Colon (tissue), 2 donors: ENCODE measurements around the gene PDGFD.
"Not testable (repeated sequence)": the region's sequence is repeated elsewhere in the genome, so short reads cannot be mapped to it uniquely, and the experiment has no call there.

ENCODE experiments used
- FAIRE-seq: peaks from 2 replicates; lab custom pipeline; 2012; peaks lifted over from hg19 to GRCh38; lab: Jason Lieb, UNC
- donor health status: control.
- donor health status: control.

The PDGFD gene

GRCh38 chr11:104053743-104054478, 110.0 kb downstream of the PDGFD start:
- FAIRE-seq: no peak

DNA sequence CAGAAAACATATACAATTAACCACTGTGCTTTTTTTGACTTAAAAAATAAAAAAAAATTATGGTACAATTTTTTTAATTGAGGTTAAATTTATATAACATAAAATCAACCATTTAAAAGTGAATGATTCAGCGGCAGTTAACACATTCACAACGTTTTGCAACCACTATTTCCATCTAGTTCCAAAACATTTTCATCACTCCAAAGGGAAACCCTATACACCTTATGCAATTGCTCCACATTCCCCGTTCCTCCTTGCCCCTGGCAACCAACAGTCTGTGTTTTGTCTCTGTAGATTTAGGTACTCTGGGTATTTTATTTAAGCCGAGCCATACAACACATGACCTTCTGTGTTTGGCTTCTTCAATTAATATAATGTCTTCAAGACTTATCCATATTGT, 112.2 kb downstream of the PDGFD start:
- no peak for FAIRE-seq

- no peak for FAIRE-seq
Observed at GRCh38 chr11:104049116-104049515, 114.8 kb downstream of the PDGFD start.

DNA sequence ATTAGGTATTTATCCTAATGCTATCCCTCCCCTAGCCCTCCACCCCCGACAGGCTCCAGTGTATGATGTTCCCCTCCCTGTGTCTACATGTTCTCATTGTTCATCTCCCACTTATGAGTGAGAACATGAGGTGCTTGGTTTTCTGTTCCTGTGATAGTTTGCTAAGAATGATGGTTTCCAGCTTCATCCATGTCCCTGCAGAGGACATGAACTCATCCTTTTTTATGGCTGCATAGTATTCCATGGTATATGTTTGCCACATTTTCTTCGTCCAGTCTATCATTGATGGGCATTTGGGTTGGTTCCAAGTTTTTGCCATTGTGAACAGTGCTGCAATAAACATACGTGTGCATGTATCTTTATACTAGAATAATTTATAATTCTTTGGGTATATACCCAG, 117.1 kb downstream of the PDGFD start:
- FAIRE-seq: not testable (repeated sequence)

DNA sequence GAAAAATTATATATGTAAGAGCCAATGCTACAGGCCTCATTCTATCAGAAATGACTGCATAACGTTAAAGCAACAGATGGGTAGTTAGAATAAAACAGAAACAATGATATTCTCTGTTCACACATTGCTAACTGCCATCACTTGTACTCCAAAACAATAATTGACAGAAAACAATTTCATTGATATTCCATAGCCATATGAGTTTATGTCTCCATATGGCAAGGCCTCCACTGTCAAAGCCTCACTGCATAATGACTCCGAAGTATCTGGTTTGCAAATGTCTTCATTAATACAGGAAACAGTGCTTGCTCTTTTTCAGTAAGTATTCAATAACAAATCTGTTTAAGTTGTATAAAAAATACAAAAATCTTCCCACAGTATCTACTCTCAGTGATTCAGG, 117.6 kb downstream of the PDGFD start:
- no peak for FAIRE-seq

DNA sequence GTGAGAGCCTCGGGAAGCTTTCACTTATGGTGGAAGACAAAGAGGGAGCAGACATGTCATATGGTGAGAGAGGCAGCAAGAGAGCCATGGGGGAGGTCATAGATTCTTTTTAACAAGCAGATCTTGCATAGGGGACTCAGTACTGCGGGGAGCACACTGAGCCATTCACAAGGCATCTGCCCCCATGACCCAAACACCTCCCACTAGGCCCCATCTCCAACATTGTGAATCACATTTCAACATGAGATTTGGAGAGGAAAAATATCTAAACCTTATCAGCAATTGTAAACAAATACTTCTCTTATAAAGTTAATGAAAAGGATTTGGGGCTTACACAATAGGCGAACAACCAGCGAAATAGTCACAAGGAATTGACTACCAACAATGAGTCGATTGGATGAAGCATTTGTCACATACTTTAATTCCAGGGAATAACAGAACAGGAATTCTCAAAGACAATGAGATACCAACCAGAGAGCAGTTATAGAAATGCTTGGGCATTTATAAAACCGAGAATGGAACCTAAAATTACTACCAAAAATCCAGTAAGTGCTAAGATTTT, 120.2 kb downstream of the PDGFD start:
- FAIRE-seq: no peak

DNA sequence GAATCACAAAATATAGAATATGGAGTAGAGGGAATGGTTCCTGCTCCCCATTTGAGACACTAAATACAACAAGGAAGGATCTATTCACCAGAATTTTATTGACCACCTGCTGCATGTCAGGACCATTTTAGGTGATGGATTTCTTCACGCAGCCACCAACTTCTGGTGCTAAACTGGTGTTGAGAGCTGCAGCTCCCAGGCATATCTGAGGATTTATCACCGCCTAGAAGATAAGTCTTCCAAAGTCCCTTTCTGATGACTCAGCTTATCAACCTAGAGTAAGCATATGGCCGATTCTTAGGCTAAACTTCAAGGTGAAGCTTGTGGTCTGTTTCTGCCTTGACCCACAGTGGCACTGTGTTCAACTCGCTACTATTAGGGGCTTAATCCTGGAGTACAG, 120.8 kb downstream of the PDGFD start:
- no peak for FAIRE-seq

DNA sequence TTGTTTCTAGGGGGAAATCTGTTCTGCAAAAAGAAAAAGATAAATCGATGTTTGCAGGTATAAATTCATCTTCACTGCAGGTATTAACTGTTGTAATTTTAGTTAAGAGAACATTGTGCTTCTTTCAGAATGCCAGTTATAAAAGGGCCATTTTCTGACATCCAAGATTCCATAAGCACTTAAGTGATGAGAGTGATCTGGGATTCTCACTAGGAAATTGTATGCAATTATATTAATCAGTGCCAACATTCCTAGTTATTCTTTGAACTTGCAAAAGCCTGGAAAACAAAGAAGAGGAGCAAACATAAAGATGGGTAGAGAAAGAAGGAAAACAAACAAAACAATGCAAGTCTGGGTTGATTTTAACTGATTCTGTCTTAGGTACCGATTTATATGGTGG, 122.2 kb downstream of the PDGFD start:
- FAIRE-seq: no peak

DNA sequence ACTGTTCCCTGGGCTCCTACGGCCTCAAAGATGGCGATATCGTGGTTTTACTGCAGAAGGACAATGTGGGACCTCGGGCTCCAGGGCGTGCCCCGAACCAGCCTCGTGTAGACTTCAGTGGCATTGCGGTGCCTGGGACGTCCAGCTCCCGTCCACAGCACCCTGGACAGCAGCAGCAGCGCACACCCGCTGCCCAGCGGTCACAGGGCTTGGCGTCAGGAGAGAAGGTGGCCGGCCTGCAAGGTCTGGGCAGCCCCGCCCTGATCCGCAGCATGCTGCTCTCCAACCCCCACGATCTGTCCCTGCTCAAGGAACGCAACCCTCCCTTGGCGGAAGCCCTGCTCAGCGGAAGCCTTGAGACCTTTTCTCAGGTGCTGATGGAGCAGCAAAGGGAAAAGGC, 127.0 kb downstream of the PDGFD start:
- FAIRE-seq: no peak

- no peak for FAIRE-seq
Observed at GRCh38 chr11:104036588-104036987, 127.4 kb downstream of the PDGFD start, which contains the start of gene DDI1. DDI1 (plus strand) TSS chr11:104036640; CDS start chr11:104036823, 183 bp downstream.

DNA sequence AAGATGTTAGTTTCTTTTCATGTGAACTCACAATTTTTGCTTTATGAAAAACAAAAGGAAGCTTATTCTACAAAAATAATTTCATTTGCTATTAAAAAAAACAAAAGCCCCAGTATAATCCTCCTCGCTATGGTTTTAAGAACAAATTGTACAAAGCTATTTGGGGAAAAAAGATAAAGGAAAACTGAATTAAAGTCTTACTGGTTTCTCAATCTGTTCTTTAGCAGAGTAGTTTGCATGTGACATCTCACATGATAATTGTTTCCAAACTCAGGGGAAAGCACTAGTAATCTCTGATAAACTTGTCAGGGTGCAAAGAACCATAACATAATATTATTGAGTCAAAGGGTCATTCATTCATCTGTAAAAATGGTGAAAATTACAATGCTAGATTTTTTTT, 130.4 kb downstream of the PDGFD start:
- FAIRE-seq: no peak

DNA sequence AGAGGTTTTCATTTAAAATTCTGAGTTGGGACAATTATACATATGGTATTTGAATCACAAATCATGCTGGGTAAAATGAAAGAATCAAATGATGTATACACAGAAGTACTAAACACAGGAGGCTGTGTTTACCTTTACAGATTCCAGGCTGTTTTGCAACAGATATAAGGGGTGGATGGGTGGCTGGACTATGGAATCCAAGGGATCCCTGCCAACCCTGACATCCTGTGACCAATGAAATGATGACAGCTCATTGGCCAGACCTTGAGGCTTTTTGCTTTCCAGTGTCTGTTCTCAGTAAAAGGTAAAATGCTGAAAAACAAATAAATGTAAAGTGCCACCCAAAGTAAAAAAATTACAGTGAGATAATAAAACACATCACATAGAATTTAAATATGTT, 130.8 kb downstream of the PDGFD start:
- no peak for FAIRE-seq

GRCh38 chr11:104028476-104029263, 135.3 kb downstream of the PDGFD start:
- no peak for FAIRE-seq

GRCh38 chr11:104024572-104024971, 139.4 kb downstream of the PDGFD start:
- no peak for FAIRE-seq

DNA sequence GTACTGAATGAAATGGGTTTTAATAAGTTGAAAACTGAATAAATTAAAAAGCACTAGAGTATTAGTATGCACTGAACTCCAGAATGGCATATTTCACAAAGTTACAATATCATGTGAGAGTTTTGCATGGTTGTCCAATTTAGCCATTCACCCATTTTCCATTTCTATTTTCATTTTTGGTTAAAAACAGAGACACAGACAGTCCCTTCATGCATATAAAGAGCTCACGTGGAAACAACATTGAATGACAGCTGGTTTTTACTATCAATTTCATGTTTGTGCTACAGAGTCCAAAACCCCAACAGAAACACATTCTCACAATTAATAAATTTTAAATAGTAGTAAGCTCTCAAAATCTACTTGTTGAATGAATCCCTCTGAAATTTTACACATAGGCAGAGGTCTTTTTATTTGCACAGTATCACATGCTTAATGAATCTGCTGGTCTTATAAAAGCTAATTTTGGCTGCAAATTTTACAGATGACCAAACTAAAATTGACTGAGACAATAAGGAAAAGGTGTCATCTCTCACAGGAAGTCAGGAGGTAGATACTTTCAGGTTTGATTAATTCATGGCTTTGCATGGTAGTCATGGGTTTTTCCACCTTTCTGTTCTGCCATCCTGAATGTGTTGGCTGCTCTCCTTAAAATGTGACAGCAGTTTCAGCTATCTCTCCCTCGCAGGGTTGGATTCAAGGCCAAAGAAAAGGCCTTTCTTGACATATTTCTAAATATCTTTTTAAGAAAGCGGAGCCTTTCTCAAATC, 148.1 kb downstream of the PDGFD start:
- no peak for FAIRE-seq

DNA sequence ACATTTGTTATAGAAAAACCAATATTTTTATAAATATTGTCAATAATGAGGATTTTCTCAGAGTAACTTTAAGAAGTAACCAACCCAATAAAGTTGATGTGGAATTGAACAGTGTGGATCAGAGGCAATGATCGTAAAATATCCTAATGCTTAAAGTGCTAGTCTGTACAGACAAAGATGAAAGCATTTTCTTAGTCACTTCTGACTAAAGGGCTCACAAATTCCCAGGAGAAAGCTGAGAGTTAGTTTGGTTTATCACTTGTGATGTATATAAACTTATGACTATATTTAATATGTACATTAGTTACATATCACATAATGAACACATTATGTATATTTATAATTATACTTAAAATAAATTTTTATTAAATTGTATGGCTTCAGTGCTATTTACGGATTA, 152.9 kb downstream of the PDGFD start:
- no peak for FAIRE-seq

DNA sequence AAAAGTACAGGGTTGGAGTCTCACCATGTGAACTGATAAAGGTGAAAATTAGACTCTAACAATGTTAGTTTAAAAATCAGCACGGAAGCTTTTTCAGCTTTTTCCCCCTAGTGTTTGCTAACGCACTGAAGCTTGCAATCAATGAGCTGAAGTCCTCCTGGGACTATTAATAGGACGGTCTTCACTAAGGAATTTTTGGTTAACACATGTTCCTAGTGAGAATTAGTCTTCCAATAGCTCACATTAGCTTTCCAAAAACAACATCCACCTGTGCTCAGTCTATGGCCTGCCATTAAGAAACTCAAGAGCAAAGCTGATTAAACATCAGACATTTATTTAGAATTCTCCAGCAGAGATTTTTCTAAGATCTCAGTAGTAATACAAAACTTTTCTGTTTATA, 154.2 kb downstream of the PDGFD start:
- FAIRE-seq: no peak

DNA sequence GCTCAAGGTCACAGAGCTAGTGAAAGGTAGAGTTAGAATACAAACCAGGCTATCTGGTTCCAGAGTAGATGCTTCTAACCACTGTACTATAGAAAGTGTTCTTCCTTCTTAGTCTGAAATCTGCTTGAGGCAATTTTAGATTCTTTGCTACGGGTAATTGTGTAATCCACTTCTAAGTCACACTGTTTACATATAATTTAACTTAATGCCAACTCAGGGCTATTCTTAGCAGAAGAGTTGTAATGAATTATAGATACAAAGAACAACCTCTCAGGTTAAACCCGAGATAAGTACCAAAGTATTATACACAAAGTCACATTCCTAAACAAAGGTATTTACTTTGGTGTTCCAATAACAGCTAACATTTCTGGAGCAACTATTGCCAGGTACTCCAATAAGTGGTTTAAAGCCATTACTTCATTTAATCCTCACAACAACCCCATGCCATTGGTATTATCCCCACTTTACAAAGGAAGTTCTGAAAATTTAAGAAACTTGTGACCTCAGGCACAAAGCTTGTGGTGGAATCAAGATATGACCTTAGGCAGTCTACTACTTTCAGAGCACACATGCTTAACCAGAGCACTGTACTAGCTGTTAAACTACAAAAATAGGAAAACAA, 158.6 kb downstream of the PDGFD start:
- FAIRE-seq: no peak

GRCh38 chr11:104003491-104003890, 160.5 kb downstream of the PDGFD start:
- FAIRE-seq: no peak

- FAIRE-seq: no peak
Observed at GRCh38 chr11:104001561-104002056, 162.3 kb downstream of the PDGFD start.

- FAIRE-seq: no peak
Observed at GRCh38 chr11:104000798-104001197, 163.1 kb downstream of the PDGFD start.
